Epithelial cell of proximal tubule (primary cell): ENCODE results near the gene FSTL3. TPM values are rescaled to one million over a fixed set of nuclear protein-coding genes. Genes with fewer than 3 reads are reported as not detected.

Experiments used
- DNase-seq: peaks from one replicate; pipeline ENCODE4 v3.0.0-alpha.2; 2011; ENCODE audit warnings: low read depth
- H3K4me3 ChIP-seq: 2 replicates; pipeline ENCODE4 v1.5.1; 2011; ENCODE audit warnings: low read depth, mild to moderate bottlenecking, low read length
- total RNA-seq: library from RNA; depleted of rRNA; stranded (reverse); fragments of >200 nt; gene quantifications from 2 replicates; pipeline ENCODE4 v1.2.3, GENCODE V29; 2015
- TF ChIP-seq, protein P1 (sequence below): conservative IDR thresholded peaks from 2 replicates; pipeline ENCODE4 v1.5.1; 2012; ENCODE audit warnings: low read depth, mild to moderate bottlenecking, low read length

Gene FSTL3
- total RNA-seq, 1 donor from 2014 or later: 483 TPM

DNA sequence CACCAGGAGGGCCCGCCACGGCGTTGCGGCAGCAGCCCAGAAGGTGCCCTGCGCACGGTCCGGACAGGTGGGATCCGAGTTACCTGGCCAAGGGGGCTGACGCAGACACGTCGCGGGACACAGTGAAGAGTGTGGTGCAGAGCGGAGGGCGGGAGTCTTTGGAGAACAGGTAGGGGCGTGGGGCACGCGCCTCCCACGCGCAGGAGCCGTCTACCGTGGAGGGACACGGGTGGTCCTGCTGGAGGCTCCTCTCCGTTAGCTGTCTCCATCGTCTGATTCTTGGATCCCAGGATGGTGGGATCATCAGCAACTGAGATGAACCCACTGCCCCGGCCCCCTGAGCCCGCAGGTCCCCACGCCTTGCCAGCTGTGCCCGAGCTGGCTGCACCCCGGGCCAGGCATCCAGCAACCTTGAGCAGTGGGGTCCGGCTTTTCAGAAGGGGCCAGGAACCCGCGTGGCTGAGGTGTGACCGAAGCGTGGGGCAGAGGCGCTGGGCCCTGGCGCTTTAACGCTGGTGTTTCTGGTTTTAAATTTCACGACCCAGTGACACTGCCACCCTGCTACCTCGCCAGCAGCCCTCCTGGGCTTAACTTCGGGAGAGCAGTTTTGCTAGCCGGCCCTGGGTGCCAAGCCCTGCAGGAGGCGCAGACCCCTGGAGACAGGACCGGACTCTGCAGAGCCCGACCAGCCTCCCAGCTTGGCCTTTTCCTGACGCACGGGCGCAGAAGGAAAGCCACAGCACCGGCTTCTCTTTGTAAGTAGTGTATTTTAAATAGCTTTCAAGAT, 29.2 kb upstream of the FSTL3 start:
- TF ChIP-seq, protein P1, sequence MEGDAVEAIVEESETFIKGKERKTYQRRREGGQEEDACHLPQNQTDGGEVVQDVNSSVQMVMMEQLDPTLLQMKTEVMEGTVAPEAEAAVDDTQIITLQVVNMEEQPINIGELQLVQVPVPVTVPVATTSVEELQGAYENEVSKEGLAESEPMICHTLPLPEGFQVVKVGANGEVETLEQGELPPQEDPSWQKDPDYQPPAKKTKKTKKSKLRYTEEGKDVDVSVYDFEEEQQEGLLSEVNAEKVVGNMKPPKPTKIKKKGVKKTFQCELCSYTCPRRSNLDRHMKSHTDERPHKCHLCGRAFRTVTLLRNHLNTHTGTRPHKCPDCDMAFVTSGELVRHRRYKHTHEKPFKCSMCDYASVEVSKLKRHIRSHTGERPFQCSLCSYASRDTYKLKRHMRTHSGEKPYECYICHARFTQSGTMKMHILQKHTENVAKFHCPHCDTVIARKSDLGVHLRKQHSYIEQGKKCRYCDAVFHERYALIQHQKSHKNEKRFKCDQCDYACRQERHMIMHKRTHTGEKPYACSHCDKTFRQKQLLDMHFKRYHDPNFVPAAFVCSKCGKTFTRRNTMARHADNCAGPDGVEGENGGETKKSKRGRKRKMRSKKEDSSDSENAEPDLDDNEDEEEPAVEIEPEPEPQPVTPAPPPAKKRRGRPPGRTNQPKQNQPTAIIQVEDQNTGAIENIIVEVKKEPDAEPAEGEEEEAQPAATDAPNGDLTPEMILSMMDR: no peak
- no peak overlapping the region for H3K4me3 ChIP-seq
- no peak for DNase-seq

DNA sequence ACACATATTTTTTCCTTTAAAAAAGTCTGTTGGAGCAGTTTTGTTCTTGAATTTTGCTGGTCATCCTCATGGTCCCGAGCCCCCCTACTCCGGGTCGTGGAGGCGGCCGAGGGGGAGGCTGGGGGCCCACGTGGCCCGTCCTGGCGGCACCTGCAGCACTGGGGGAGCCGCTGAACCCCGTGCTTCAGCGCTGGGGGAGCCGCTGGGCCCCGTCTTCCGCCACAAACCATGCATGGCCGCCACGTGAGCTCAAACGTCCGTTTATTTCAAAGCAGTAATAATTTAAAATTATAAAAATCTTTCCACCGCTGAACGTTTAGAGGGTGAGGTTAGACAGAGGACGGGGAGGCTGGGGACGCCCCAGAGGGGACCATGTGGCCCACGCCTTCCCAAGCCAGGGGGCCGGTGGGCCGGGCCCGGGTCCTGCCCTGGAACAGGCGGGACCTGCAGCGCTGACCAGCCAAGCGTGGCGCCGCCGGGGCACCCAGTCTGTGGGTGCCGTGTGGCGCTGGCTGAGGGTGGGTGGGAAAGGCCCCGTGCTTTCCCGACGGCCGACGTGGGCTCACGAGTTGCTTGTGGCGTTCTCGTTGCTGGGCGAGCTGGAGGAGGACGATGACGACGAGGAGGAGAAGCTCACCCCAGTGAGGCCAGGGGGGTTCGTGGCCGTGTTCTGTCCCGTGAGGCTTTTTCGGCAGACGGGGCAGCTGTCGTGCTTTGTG, 28.5 kb upstream of the FSTL3 start:
- TF ChIP-seq, protein P1: no peak
- H3K4me3 ChIP-seq: no peak overlapping the region
- DNase-seq: no peak

DNA sequence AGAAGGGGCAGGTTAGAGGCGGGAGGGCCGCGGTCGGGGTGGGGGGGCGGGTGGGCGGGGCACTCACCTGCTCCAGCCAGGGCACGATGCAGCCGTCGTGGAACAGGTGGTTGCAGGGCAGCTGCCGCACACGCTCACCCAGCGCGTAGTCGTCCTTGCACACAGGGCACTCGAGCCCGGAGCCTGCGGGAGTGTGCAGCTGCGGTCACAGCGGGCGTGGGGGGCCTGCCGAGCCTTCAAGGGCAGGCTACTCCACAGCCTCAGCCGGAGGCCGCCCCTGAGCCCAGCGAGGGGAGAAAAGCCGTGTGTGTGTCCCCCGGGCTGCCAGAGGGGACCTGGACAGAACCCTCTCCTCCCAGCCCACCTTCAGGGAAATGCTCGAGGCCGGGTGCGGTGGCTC, 27.9 kb upstream of the FSTL3 start:
- no peak overlapping the region for H3K4me3 ChIP-seq
- TF ChIP-seq, protein P1: no peak
- no peak for DNase-seq

DNA sequence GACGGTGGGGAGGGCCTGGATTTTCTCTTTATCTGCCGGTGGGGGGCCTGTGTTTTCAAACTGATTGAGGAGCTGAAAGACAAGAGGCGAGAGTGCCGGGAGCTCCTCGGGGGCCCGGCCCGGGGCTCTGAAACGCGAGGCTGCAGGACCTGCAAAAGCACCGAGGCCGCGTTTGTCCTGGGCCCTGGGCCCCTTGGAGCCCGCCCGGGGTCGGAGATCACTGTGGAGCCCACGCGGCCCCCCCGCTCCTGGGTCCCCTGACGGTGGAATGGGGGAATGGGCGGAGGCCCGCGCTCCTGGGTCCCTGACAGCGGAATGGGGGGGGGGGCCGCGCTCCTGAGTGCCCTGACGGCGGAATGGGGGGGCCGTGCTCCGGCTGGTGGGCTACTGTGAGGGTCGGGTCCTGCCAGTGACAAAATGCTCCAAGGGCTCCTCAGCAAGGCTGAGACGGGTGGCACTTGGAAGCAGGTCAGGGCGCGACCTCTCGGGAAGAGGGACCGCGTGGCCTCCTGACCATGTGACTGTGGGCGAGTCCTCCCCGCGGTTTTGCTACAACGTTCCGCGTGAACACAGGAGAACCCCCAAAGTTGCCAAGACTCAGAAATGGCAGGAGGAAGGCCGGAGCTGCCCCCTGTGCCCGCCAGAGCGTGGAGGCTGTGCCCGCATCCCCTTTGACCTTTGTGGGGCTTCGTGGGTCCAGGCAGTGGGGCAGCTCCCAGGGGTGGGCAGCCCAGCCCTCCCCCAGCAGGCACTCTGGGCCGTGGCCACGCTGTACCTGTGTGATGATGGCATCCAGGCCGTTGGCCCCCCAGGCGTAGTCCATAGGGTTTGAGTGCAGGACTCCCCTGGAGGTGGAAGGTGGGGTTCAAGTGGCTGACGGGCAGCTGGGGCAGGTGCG, 27.0 kb upstream of the FSTL3 start:
- no peak for DNase-seq
- TF ChIP-seq, protein P1: no peak

DNA sequence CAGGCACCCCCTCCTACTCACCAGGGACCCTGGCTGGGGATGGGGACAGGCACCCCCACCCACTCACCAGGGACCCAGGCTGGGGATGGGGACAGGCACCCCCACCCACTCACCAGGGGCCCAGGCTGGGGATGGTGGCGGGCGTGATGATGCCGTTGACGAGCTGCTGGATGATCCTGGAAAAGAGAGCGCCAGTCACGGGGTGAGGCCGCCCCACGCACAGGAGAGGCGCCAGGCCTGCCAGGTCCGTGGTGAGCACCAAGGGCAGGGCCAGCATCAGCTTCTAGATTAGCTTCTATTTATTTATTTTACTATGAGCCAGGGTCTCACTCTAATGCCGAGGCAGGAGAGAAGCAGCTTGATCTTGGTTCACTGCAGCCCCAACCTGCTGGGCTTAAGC, 26.1 kb upstream of the FSTL3 start:
- no peak for DNase-seq
- TF ChIP-seq, protein P1: no peak
- no peak overlapping the region for H3K4me3 ChIP-seq

More for the DNA sequence above, 27.0 kb upstream of the FSTL3 start:
- no peak overlapping the region for H3K4me3 ChIP-seq

DNA sequence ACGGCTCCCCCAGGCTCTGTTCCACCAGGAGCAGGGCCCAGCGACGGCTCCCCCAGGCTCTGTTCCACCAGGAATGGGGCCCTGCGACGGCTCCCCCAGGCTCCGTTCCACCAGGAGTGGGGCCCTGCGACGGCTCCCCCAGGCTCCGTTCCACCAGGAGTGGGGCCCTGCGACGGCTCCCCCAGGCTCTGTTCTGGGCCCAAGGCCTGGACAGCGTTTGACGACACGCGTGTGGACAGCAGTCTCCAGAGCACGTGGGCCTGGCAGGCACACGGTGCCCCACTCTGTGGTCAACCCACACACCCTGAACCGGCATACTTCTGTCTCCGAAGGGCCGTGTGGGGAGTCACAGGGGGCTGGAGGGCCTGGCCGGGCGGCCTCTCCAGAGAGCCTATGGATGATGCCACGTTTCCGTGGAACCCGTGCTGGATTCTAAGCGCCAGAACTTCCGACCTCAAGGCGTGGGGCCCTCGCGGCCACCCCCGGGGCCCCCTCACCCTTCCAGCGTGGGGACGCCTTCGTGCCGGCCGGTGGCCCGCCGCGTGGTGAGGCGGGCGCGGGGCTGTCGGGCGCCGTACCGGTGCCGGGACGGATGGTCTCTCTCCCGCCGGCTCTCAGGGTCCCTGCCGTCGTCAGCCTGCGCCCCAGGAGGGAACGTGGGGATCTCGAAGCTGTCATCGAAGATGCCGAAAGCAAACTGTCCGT, 24.9 kb upstream of the FSTL3 start:
- DNase-seq: no peak
- TF ChIP-seq, protein P1: no peak
- no peak overlapping the region for H3K4me3 ChIP-seq
